ENCODE measurements around the gene OBP2A.

GRCh38 chr9:135526730-135527571, 19.0 kb upstream of the OBP2A start:
- TF ChIP-seq, protein P1, sequence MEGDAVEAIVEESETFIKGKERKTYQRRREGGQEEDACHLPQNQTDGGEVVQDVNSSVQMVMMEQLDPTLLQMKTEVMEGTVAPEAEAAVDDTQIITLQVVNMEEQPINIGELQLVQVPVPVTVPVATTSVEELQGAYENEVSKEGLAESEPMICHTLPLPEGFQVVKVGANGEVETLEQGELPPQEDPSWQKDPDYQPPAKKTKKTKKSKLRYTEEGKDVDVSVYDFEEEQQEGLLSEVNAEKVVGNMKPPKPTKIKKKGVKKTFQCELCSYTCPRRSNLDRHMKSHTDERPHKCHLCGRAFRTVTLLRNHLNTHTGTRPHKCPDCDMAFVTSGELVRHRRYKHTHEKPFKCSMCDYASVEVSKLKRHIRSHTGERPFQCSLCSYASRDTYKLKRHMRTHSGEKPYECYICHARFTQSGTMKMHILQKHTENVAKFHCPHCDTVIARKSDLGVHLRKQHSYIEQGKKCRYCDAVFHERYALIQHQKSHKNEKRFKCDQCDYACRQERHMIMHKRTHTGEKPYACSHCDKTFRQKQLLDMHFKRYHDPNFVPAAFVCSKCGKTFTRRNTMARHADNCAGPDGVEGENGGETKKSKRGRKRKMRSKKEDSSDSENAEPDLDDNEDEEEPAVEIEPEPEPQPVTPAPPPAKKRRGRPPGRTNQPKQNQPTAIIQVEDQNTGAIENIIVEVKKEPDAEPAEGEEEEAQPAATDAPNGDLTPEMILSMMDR (IDR thresholded peaks at IDR 0.05) = no peak
- TF ChIP-seq POLR2AphosphoS5 (IDR thresholded peaks at IDR 0.05) = no peak

Data from gastroesophageal sphincter (tissue), 3 donors.